HG03095 (cell line): Measurements from ENCODE around the gene ALDH9A1.

Experiments
- ATAC-seq: cut with Tn5 transposase; IDR thresholded peaks from one replicate; pipeline ENCODE4 v1.9.1; 2021; ENCODE audit warnings: moderate library complexity; ENCODE audit not compliant: unreplicated experiment

The ALDH9A1 gene

GRCh38 chr1:165628147-165628822 is 70.1 kb downstream of the ALDH9A1 start:
- ATAC-seq, result no peak

DNA sequence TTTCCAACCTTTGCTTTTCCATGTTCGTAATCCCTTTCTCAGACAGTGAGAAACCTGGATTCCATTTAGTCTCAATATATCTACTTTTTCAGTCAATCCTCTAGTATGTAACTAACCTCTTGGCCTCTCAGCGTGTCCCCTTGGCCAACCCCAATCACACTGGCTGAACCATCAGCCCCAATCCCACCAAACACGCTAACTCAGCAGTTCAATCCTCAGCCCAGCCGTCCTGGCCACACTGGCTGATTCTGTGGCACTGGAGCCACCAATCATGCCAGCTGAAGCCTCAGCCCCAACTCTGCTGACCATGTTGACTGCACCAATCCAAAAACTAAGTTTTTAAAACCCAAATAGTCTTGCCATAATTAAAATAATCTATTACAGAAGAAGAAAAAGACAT is 73.9 kb downstream of the ALDH9A1 start:
- no peak for ATAC-seq

DNA sequence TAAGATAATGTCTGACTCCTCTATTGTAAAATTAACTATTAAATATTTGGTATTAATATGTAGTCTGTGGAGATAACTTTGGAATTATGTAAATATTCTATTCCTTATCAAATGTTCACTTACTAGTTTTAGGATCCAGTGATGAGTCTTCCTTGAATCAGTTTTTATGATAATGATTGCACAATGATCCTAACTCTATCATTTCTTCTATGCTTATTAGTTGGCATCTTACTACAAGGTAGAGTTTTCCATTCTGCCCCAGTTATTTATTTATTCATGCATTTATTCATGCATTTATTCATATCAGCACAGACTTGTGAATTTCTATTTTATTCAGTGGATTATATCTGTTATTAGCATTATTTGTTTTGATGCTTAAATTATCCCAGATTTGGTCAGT is 74.7 kb downstream of the ALDH9A1 start:
- no peak for ATAC-seq

GRCh38 chr1:165619647-165620151 is 78.7 kb downstream of the ALDH9A1 start:
- ATAC-seq, result no peak

GRCh38 chr1:165616987-165617546 is 81.3 kb downstream of the ALDH9A1 start:
- no peak for ATAC-seq

DNA sequence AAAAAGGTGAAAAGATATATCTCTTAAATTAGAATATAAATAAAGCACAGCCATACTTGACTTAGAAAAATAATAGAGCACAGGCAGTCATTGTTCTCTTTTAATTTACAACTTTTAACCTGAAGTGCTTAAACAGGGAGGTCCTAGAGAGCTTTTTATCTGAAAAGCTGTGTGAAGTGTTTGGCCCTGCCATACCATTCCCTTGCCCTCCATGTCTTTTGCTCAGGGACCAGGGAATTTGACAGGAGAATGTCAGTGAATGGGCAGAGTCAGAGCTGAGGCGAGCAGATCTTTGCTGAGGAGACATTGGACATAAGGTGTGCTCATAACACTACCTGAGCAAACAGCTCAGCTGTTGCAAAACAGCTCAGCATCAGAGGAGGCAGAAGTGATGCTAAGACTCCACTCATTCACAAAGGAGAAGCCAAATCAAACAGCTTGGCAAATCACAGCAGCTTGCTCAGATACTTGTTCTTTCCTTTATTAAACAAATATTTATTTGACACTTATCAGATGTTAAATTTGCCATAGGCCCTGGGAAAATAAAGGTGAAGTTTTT is 82.2 kb downstream of the ALDH9A1 start:
- ATAC-seq, result no peak
